IPS-NIHi7 (cell line): ENCODE results near the gene MYCT1.
A peak's percentile ranks its signal among the peaks of the same experiment; 100 is the strongest.
"Not testable (repeated sequence)": the region's sequence is repeated elsewhere in the genome, so short reads cannot be mapped to it uniquely, and the experiment has no call there.

Experiments
- DNase-seq: peaks from one replicate; pipeline ENCODE4 v3.0.0; 2012; ENCODE audit warnings: mixed read lengths; ENCODE audit errors: extremely low spot score

The MYCT1 gene, protein sequence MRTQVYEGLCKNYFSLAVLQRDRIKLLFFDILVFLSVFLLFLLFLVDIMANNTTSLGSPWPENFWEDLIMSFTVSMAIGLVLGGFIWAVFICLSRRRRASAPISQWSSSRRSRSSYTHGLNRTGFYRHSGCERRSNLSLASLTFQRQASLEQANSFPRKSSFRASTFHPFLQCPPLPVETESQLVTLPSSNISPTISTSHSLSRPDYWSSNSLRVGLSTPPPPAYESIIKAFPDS

DNA sequence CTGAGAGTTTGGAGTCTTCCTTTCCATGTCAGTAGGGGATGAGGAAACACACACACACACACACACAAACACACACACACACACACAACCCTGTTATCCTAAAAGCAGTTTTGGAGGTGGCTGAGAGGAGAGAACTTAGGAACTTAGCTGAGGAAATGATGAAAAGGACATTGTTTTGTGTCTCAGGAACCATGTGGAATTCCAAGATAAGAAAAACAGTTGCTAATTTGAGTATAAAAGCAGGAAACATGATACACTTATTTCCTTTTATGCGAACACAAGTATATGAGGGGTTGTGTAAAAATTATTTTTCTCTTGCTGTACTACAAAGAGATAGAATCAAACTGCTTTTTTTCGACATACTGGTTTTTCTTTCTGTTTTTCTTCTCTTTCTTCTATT lies at the start of gene MYCT1:
Gene MYCT1 (plus strand): TSS at position 264 of the 400 bp plus-strand sequence. CDS start 6 bp downstream, at position 270.
- no peak for DNase-seq

DNA sequence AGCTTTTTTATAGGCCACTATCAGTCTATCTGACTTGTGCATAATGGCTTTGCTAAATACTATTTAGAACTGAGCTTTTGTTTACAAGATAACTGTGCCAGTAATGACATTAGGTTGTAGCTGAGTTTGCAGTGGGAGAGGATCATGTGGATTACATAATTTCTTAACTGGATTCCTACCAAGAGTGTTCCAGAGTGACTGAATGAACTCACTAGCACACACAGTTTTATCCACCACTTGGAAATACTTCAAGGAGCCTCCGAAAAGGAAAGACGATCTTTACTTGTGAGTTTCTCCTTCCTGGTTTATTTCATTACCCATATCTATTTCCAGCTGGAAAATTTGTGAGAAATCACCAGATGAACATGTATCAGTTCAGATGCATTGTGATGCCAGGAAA lies 49.6 kb upstream of the MYCT1 start:
- no peak for DNase-seq

DNA sequence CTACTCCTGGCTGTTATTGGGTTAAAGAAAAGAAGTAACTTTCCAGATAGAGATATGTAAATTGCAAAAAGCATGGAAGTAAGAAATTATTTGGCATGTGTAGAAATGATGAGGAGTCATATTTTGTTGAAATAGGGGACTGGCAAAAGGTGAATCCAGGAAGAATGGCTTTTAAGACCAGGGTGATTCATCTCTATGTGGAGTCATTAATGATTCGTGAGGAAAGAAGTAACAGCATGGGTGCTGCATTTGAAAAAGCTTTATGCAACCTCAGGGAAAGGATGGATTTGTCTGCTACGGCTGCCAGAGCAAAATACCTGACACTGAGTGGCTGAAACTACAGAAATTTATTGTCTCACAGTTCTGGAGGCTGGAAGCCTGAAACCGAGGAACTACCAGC lies 45.7 kb upstream of the MYCT1 start:
- no peak for DNase-seq

DNA sequence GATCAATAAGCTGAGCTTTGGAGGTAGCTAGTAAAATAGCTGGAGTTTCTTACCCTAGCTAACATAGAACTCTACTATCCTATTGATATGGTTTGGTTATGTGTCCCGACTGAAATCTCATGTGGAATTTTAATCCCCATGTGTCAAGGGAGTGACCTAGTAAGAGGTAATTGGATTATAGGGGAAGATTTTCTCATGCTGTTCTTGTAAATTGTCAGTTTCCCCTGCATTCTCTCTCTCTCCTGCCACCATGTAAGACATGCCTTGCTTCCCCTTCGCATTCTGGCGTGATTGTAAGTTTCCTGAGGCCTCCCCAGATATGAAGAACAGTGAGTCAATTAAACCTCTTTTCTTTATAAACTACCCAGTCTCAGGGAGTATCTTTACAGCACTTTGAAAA lies 35.9 kb upstream of the MYCT1 start:
- DNase-seq, result no peak

DNA sequence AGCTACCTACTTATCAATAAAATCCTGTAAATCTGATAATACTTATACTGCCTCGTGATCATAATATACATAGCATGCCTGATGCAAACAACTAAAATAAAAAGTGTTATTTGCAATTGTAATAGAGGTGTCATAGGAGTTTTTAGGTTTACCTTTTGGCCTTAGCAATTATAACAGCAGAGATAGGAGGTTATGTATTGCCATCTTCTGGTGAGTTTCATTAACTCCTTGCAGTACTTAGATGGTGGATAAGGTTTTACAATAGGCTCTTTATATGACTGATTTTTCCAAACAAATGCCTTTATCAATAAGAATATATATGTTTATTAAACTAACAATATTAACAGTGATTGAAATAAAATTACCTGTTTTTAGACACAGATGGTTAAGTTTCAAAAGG lies 27.8 kb upstream of the MYCT1 start:
- no peak for DNase-seq

DNA sequence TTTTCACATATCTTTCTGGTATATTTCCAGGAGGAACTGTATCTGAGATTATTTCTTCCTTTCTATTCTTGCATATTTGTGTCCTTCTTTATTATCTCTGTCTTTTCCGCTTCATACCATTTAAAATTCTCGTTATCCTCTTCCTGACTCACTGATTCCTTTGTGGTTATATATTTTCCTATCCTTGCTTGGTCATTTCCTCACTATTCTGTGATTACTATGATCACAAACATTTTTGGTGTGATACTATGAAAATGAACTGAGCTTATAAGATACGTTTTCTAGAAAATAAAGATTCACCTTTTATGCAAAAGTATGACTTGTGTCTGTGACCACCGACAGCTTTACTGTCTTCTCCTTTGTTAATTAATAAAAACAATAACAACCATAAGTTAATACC lies 26.5 kb upstream of the MYCT1 start:
- no peak for DNase-seq

DNA sequence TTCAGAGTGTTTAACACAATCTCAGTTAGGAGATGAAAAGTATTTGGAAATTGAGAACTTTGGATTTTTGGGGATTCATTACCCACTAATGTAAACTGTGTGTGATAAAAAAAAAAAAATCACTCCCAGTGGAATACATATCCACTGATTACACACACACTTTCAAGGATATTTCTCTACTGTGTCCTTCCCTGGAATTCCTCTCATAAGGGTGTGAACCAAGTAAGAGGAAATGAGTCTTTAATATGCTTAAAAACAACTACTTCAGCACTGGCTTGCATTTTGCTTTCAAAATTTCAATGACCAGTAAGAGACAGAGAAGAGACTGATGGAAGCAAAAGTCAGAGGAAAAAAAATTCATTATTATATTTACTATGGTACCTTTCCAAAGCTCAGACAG lies 24.5 kb upstream of the MYCT1 start:
- no peak for DNase-seq

DNA sequence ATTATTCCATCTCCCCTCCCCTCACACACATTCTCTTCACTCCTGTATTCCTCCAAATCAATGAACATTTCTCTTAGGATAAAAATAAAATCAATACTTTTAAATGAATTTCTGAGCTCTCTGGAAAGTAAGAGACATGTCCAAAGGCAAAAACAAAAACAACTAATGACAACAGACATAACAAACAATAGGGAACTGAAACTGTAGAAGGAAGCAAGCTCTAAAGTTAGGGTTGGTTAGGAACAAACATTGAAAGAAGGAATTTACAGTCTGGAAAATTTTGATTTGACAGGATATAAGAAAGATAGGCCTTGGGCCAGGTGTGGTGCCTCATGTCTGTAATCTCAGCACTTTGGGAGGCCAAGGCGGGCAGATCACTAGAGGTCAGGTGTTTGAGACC lies 17.5 kb upstream of the MYCT1 start:
- no peak for DNase-seq

DNA sequence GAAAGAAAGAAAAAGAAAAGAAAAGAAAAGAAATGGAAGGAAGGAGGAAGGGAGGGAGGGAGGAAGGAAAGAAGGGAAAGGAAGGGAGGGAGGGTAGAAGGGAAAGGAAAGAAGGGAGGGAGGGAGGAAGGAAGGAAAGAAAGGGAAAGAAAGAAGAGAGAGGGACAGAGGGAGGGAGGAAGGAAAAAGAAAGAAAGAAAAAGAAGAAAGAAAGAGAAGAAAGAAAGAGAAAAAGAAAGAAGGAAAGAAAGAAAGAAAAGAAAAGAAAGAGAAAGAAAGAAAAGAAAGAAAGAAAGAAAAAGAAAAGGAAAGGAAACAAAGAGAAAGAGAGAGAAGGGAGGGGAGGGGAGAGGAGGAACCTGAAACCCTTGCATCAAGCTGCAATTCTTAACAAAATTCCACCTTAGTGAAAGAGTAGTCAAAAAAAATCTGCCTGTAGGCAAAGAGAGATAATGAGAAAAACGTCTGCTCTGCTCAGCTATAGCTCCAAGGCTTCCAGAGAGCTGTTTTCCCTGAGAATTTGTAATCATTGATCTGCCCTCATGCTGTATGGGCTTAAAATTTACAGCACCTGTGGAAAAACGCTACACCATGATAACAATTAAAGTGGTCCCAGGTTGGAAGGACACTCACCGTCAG lies 16.7 kb upstream of the MYCT1 start:
- DNase-seq, result no peak

DNA sequence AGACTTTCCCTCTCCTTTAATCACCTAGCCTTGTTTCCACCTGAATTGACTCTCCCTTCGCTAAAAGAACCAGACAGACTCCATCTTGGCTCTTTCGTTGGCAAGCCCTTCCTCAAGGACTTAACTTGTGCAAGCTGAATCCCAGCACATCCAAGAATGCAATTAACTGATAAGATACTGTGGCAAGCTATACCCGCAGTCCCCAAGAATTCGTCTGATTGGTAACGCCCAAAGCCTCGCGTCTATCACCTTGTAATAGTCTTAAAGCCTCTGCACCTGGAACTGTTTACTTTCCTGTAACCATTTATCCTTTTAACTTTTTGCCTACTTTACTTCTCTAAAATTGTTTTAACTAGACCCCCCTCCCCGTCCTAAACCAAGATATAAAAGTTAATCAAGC lies 15.6 kb upstream of the MYCT1 start:
- DNase-seq, result no peak

DNA sequence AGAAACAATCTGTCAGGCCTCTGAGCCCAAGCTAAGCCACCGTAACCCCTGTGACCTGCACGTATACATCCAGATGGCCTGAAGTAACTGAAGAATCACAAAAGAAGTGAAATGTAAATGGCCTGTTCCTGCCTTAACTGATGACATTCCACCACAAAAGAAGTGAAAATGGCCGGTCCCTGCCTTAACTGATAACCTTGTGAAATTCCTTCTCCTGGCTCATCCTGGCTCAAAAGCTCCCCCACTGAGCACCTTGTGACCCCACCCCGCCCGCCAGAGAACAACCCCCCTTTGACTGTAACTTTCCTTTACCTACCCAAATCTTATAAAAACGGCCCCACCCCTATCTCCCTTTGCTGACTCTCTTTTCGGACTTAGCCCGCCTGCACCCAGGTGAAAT lies 14.8 kb upstream of the MYCT1 start:
- not testable (repeated sequence) for DNase-seq

DNA sequence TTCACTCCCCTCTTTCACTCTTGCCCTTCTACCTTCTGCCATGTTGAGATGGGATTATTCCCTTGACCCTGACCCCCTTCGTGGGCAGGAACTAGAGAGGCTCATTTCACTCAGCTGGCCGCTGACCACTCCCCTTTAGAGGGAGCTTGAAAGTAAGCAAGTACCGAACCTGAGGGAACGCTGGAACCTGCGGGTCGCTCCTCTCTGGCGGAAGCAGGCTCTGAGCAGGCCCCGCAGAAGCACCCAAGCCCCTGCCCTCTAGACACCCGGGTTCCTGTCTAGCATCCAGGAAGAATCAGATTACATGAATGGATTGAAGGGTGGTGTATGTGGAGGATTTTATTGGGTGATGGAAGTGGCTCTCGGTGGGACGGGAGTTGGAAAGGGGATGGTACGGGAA lies 11.9 kb upstream of the MYCT1 start:
- DNase-seq, result no peak

DNA sequence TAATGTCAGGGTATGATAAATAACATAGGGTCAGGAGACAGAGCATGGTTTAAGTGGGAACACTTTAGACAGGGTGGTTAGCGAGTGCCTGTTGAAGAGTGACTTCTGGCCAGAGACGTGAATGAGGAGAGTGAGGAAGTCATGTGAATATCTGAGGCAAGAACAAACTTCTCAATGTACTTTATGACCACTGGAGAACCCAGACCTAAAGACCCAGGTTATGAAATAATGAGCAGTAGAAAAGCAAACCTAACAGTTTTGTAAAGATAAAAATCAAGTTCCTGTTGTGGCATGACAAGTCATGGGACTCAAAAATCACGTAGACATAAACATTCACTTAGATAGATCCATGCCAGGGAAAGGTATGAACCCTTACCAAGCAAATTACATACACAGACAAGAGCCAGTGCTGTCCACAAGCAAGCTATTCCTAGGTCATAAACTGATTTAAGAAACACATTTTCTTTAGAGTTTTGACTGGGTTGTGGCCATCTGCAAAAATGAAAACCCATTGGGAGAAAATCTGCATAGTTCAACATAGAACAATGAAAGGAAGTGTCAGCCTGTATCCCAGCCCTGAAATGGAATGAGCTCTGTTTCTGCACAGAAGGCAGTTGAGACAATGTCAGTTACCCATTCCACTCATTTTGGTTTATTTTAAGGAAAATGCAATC lies 2.2 kb upstream of the MYCT1 start:
- no peak for DNase-seq

DNA sequence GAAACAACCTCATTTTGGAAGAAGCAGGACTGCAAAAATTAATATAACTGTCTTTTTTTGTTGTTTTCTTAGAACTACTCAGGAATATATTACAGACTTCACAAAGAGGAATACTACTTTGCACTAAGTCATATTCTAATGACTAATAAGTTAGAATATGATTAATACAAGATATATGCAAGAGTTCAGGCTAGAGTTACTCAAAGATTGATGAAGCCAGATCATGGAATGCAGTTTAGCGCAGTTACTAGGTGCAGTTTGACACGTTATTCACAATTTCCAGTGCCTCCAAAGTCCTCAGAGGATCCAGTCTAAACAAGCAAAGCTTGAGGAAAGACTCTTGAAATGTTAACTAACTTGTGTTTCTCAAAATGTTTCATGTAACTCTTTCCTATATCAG lies 1.2 kb upstream of the MYCT1 start:
- DNase-seq, result no peak

DNA sequence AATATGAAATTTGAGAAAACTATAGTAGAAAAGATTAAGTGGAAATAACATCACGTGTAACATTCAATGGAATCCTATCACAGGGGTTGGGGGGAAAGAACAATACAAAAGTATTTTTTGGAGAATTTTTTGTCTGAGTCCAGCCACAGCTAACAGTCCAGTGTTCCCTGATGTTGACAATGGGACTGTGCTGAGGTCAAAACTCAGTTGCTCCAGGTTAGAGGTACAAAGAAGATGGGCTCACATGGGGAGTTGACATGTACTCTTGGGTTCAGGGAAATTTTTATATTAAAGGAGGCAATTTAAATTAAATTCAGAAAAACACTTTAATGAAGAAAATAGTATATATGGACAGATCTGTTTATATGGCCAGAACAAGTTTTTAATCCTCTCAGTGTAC lies 995 bp downstream of the MYCT1 start:
- no peak for DNase-seq

DNA sequence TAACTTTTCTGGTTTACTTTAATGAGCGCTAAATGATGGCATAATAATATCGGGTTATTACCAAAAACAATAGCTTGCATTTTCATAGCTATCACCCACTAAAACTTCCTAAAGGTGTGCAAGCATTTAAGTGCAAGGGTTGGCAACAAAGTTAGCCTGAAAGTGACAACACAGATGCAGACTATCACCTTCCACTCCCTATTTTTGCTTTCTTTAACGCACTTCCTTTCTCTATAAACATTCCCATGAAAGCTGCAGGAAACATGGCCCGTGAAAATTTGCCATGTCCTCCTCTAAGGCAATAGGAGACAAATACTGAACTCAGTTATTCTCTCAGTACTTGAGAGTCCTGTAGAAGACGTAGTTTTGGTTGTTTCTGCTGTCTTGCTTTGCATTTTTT lies 2.7 kb downstream of the MYCT1 start:
- DNase-seq, result no peak

DNA sequence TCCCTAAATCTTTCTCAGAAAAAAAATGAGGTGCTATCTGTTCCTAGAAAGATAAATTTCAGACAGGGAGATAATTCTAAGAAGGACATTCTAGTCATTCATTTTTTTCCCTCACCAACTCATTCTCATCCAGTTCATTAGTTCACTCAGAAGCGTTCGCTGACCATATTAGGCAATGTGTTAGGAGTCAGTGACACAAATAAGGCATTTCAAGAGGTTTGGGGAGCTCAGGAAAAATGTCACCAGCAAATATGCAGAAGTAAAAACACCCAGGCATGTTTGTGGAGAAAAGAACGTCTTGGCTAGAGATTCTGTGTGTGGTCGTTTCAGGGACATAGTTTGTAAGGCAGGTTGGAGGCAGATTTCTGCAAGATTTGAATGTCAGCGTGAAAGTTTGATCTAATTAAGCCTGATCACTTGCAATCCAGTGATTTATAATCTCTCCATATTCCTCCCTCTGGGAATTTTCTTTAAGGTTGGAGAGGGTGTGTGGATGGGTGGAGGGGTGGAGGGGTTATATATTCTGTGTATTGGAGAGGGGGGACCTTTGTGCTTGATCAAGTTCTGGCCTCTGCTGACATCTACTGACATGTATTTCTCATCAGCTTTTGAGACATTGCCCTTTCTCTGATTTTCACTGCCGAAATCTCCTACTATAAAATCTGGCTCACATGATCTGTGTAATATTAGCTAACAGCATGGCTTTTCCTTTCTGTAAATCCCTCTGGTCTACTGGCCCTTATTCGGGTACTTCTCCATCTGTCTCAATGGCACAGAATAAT lies 3.6 kb downstream of the MYCT1 start:
- peak; percentile 43 for DNase-seq

DNA sequence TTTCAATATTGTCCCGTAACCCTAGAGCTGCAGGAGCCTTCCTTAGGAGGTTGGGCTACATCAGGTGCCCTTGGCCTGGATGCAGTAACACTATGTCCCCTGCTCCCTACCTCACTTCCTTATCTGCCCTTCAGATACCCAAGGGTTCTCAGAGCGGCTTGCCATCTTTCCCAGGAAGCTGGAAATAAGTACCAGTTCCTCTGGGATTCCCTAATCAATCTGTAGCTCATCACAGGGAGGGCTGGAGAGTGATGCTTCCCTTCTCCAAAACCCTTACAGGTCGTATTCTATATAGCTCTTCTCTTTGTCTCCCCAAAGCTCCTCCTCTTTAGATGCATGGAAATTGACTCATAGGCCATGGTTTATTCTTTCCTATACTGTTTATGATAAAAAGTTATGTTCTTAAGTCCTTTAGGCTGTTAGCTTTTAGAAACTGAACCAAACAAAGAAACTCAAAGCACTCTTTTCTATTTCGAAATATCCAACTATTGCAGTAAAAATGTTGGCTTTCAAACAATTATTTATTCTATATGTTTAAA lies 4.2 kb downstream of the MYCT1 start:
- no peak for DNase-seq

DNA sequence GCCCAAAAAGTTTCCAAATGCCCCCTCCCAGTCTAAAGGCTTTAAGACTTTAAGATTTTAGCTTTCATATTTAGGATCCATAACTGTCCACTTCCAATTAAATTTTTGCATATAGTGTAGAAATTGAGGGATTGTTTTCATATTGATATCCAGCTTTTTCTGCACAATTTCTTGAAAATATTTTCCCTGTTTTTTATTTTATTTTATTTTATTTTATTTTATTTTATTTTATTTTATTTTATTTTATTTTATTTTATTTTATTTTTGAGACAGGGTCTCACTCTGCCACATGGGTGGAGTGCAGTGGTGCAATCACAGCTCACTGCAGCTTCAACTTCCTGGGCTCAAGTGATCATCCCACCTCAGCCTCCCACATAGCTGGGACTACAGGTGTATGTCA lies 6.1 kb downstream of the MYCT1 start:
- not testable (repeated sequence) for DNase-seq

DNA sequence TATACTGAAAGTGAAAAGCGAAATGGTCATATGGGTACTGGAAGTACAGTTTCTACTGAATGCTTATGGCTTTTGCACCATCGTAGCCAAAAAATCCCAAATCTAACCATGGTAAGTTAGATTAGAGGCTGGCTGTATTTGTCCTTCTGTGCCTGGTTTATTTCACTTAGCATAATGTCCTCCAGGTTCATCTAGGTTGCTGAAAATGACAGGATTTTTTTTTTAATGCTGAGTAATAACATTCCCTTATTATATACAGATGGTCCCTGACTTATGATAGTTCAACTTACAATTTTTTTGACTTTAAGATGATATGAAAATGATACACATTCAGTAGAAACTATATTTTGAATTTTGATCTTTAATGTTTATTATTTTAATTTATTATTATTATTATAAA lies 7.6 kb downstream of the MYCT1 start:
- DNase-seq, result no peak

DNA sequence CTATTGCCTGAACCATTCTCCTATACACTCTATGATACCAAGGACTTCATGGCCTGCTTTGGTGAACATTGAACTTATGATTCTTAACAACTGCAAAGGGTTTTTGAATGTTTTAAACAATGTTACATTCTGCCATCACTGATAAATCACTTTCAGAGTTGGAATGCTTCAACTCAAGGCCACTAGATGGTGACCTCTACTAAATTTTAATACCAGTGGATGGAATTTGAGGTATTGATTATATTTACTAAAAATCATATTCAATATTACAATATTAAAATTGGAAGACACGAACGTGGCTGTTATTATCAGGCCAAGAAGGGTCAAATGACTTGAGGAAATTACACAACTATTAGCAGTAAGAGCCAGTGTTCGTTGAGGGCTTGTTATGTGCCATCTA lies 18.6 kb downstream of the MYCT1 start:
- DNase-seq, result no peak

DNA sequence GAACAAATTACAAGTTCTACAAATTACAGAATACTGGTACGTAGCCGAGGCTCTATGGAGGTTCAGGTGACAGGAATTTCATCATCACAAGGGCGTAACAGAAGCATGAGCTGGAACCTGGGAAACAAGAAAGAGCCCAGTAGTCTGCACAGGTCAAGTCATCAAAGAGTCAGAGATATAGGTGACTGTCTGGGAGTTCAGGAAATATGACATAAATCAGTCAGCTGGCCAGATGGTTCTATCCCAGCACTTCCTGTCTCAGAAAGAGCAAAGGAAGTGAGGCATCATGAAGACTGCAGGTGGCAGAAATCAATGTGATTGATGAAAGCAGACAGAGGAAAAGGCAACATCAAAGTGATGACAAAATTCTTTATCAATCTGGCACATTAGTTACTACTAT lies 23.3 kb downstream of the MYCT1 start:
- no peak for DNase-seq
